OCI-M1 (cell line): ENCODE data around the gene GTF2F2.
"Not testable (repeated sequence)": the region's sequence is repeated elsewhere in the genome, so short reads cannot be mapped to it uniquely, and the experiment has no call there.

Experiments
- DNase-seq: peaks from one replicate; lab custom pipeline; 2025; lab: John Stamatoyannopoulos, UW

GTF2F2 gene

GRCh38 chr13:45254396-45254795 is 134.1 kb downstream of the GTF2F2 start:
- DNase-seq: no peak

- DNase-seq: no peak
These were observed 135.1 kb downstream of the GTF2F2 start for GRCh38 chr13:45255247-45255987.

- no peak for DNase-seq
These were observed 135.9 kb downstream of the GTF2F2 start for GRCh38 chr13:45256254-45256653.

- peak; percentile 18 for DNase-seq
These were observed 137.5 kb downstream of the GTF2F2 start for GRCh38 chr13:45257638-45258333.

- no peak for DNase-seq
These were observed 138.0 kb downstream of the GTF2F2 start for GRCh38 chr13:45258334-45258675.

- DNase-seq: no peak
These were observed 146.9 kb downstream of the GTF2F2 start for GRCh38 chr13:45267215-45267614.

- DNase-seq: no peak
These were observed 148.9 kb downstream of the GTF2F2 start for GRCh38 chr13:45269204-45269603.

- DNase-seq: no peak
These were observed 156.6 kb downstream of the GTF2F2 start for GRCh38 chr13:45276913-45277312.

- DNase-seq: no peak
These were observed 157.9 kb downstream of the GTF2F2 start for GRCh38 chr13:45278096-45278645.

GRCh38 chr13:45280011-45280410 is 159.7 kb downstream of the GTF2F2 start:
- no peak for DNase-seq

GRCh38 chr13:45280751-45281634 is 160.7 kb downstream of the GTF2F2 start:
- peak; percentile 77 for DNase-seq

- no peak for DNase-seq
These were observed 162.7 kb downstream of the GTF2F2 start for GRCh38 chr13:45282994-45283393.

GRCh38 chr13:45289936-45290563 is 169.7 kb downstream of the GTF2F2 start:
- no peak for DNase-seq

- no peak for DNase-seq
These were observed 171.9 kb downstream of the GTF2F2 start for GRCh38 chr13:45292176-45292575.

GRCh38 chr13:45295536-45295935 is 175.2 kb downstream of the GTF2F2 start:
- no peak for DNase-seq

- no peak for DNase-seq
These were observed 175.9 kb downstream of the GTF2F2 start for GRCh38 chr13:45296259-45296658.

GRCh38 chr13:45297456-45298205 is 177.3 kb downstream of the GTF2F2 start:
- DNase-seq: no peak

GRCh38 chr13:45298206-45298505 is 177.8 kb downstream of the GTF2F2 start:
- no peak for DNase-seq

GRCh38 chr13:45298550-45298949 is 178.2 kb downstream of the GTF2F2 start:
- not testable (repeated sequence) for DNase-seq

GRCh38 chr13:45299194-45299593 is 178.9 kb downstream of the GTF2F2 start:
- DNase-seq: peak; percentile 78
